HEK293T (cell line): Measurements from ENCODE around the gene OPN1MW.
"Not testable (repeated sequence)": the region's sequence is repeated elsewhere in the genome, so short reads cannot be mapped to it uniquely, and the experiment has no call there.

Experiments used
- ARNT ChIP-seq: fragments of 450-650 bp; IDR thresholded peaks from 2 replicates; pipeline ENCODE4 v1.6.1; 2017; ENCODE audit warnings: mild to moderate bottlenecking
- BHLHE40 ChIP-seq: fragments of 450-650 bp; IDR thresholded peaks from 2 replicates; pipeline ENCODE4 v1.6.1; 2016; ENCODE audit warnings: mild to moderate bottlenecking, moderate library complexity, borderline replicate concordance
- FOXA1 ChIP-seq: fragments of 450-650 bp; IDR thresholded peaks from 2 replicates; pipeline ENCODE4 v1.6.1; 2016; ENCODE audit warnings: mild to moderate bottlenecking
- FOXK2 ChIP-seq: fragments of 450-650 bp; IDR thresholded peaks from 2 replicates; pipeline ENCODE4 v1.6.1; 2016; ENCODE audit warnings: mild to moderate bottlenecking
- FOXM1 ChIP-seq: fragments of 450-650 bp; IDR thresholded peaks from 2 replicates; pipeline ENCODE4 v1.6.1; 2017; ENCODE audit warnings: mild to moderate bottlenecking, borderline replicate concordance
- HDGF ChIP-seq: fragments of 450-650 bp; IDR thresholded peaks from 2 replicates; pipeline ENCODE4 v1.6.1; 2017; ENCODE audit warnings: antibody characterized with exemption, borderline replicate concordance
- LEF1 ChIP-seq: fragments of 450-650 bp; IDR thresholded peaks from 2 replicates; pipeline ENCODE4 v1.6.1; 2017; ENCODE audit warnings: mild to moderate bottlenecking, borderline replicate concordance
- NFRKB ChIP-seq: fragments of 450-650 bp; IDR thresholded peaks from 2 replicates; pipeline ENCODE4 v1.6.1; 2016; ENCODE audit warnings: mild to moderate bottlenecking, moderate library complexity
- SP1 ChIP-seq: fragments of 450-650 bp; IDR thresholded peaks from 2 replicates; pipeline ENCODE4 v1.6.1; 2017
- SUZ12 ChIP-seq: fragments of 450-650 bp; IDR thresholded peaks from 2 replicates; pipeline ENCODE4 v1.6.1; 2016; ENCODE audit warnings: mild to moderate bottlenecking
- ZNF384 ChIP-seq: fragments of 450-650 bp; IDR thresholded peaks from 2 replicates; pipeline ENCODE4 v1.6.1; 2016

DNA sequence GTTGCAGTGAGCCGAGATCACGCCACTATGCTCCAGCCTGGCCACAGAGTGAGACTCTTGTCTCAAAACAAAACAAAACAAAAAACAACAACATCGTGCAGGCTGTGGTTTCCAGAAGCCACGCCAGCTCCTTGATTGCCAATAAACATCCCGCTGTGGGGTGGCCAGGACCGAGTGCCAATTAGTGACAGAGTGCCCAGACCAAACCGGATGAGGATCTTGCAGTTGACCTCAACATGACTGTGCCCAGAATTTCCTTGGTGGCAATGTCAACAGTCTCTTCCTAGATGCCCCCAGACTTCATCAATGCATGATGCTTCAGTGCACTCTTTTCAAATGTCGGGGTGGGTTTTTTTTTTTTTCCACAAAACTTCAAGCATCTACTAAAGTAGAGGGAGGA lies 1.4 kb downstream of the OPN1MW start:
- not testable (repeated sequence) for TF ChIP-seq ARNT, FOXK2, NFRKB, FOXM1, BHLHE40, SP1, SUZ12, HDGF, ZNF384, LEF1, FOXA1
